ENCODE data around the gene CCNY.

DNA sequence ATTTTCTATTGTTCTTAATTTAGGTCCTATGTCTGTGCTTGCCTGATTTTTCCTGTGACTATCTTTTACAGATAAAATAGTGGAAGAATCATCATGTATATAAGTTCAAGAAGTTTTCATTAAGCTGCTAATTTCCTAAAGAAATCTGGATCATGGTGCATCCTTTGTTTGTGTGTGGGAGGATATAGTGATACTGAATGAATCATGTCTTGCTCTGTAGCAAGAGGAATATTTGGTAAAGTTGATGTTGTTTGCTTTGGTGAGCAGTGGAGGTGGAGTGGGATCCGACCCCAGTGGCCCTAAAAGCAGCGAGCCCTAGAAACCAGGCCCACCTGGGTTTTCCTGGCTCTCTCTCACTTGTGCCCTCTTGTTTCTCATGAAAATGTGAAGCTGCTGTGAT is 83.7 kb downstream of the CCNY start:
- no peak for TF ChIP-seq EZH2 (IDR thresholded peaks at IDR 0.05)
- no peak for TF ChIP-seq POLR2AphosphoS5 (IDR thresholded peaks at IDR 0.05; ENCODE audit: borderline replicate concordance, low read depth, low read length)
